KMS-11 (cell line): ENCODE data around the gene FOXS1.
"Not testable (repeated sequence)": the region's sequence is repeated elsewhere in the genome, so short reads cannot be mapped to it uniquely, and the experiment has no call there.

Experiments
- H2AFZ ChIP-seq: fragments of 200-600 bp; sonication (generic); 2 replicates; pipeline ENCODE4 v1.6.1; 2016; ENCODE audit warnings: antibody characterized with exemption, mixed run types, low read depth
- H3K27ac ChIP-seq: fragments of 200-600 bp; sonication (generic); 2 replicates; pipeline ENCODE4 v1.6.1; 2016; ENCODE audit warnings: mild to moderate bottlenecking, mixed run types
- H3K27me3 ChIP-seq: fragments of 200-600 bp; sonication (generic); 2 replicates; pipeline ENCODE4 v1.6.1; 2017; ENCODE audit warnings: mild to moderate bottlenecking, low read depth, mixed run types, moderate library complexity; ENCODE audit not compliant: insufficient read depth
- H3K36me3 ChIP-seq: fragments of 200-600 bp; sonication (generic); 2 replicates; pipeline ENCODE4 v1.6.1; 2017; ENCODE audit warnings: mild to moderate bottlenecking, mixed run types; ENCODE audit not compliant: insufficient read depth
- H3K4me1 ChIP-seq: fragments of 200-600 bp; sonication (generic); 2 replicates; pipeline ENCODE4 v1.6.1; 2016; ENCODE audit warnings: mild to moderate bottlenecking, low read depth, mixed run types; ENCODE audit not compliant: poor library complexity, severe bottlenecking
- H3K4me2 ChIP-seq: fragments of 200-600 bp; sonication (generic); 2 replicates; pipeline ENCODE4 v1.7.0; 2016; ENCODE audit warnings: mild to moderate bottlenecking, mixed run types
- H3K4me3 ChIP-seq: fragments of 200-600 bp; sonication (generic); IDR thresholded peaks from 2 replicates; pipeline ENCODE4 v1.6.1; 2017; ENCODE audit warnings: low read depth, low read length, mixed read lengths; ENCODE audit not compliant: insufficient read depth
- H3K79me2 ChIP-seq: fragments of 200-600 bp; sonication (generic); 2 replicates; pipeline ENCODE4 v1.6.1; 2016; ENCODE audit warnings: low read depth, mixed run types; ENCODE audit not compliant: insufficient read depth
- H3K9ac ChIP-seq: fragments of 200-600 bp; sonication (generic); 2 replicates; pipeline ENCODE4 v1.6.1; 2016; ENCODE audit warnings: mild to moderate bottlenecking, mixed run types
- H4K20me1 ChIP-seq: fragments of 200-600 bp; sonication (generic); 2 replicates; pipeline ENCODE4 v1.6.1; 2016; ENCODE audit warnings: mild to moderate bottlenecking, mixed run types; ENCODE audit not compliant: insufficient read depth
- CTCF ChIP-seq: fragments of 200-600 bp; sonication (generic); conservative IDR thresholded peaks from 2 replicates; pipeline ENCODE4 v1.6.1; 2017; ENCODE audit warnings: low read depth, mild to moderate bottlenecking, antibody characterized with exemption, low read length, moderate library complexity, mixed read lengths

Gene FOXS1

GRCh38 chr20:31829731-31830130 is 15.7 kb downstream of the FOXS1 start:
- Histone ChIP-seq H3K36me3 (no peaks in the 10 kb centered on the region), H2AFZ (no peak overlapping the region), H3K27me3 (no peaks in the 10 kb centered on the region), H3K9ac (no peak overlapping the region), H3K4me1 (peaks cover 15% of the 10 kb centered on the region), H4K20me1 (no peaks in the 10 kb centered on the region), H3K79me2 (no peaks in the 10 kb centered on the region), H3K4me2 (no peak overlapping the region), H3K4me3 (no peak overlapping the region), H3K27ac (no peak overlapping the region)
- TF ChIP-seq CTCF = no peak

GRCh38 chr20:31828016-31828415 is 17.4 kb downstream of the FOXS1 start:
- H3K9ac ChIP-seq, H3K79me2 ChIP-seq, H3K4me2 ChIP-seq, H4K20me1 ChIP-seq, H3K4me3 ChIP-seq, H3K36me3 ChIP-seq, H2AFZ ChIP-seq, H3K27me3 ChIP-seq, H3K27ac ChIP-seq: not testable (repeated sequence)
- peaks cover 14% of the 10 kb centered on the region for H3K4me1 ChIP-seq

GRCh38 chr20:31827059-31827458 is 18.3 kb downstream of the FOXS1 start:
- TF ChIP-seq CTCF = no peak
- no peaks in the 10 kb centered on the region for H4K20me1 ChIP-seq
- H2AFZ ChIP-seq = no peak overlapping the region
- no peak overlapping the region for H3K4me2 ChIP-seq
- H3K36me3 ChIP-seq = no peaks in the 10 kb centered on the region
- H3K4me3 ChIP-seq = no peak overlapping the region
- H3K9ac ChIP-seq = no peak overlapping the region
- no peak overlapping the region for H3K27ac ChIP-seq
- peaks cover 2% of the 10 kb centered on the region; the same call in 1 of the 2 replicates for H3K27me3 ChIP-seq
- no peaks in the 10 kb centered on the region for H3K79me2 ChIP-seq
- H3K4me1 ChIP-seq = peaks cover 20% of the 10 kb centered on the region

GRCh38 chr20:31826074-31826473 is 19.3 kb downstream of the FOXS1 start:
- TF ChIP-seq CTCF = no peak
- Histone ChIP-seq H3K4me1 (peaks cover 20% of the 10 kb centered on the region), H3K9ac (no peak overlapping the region), H3K27ac (no peak overlapping the region), H3K27me3 (peaks cover 5% of the 10 kb centered on the region; the same call in 1 of the 2 replicates), H3K4me2 (no peak overlapping the region), H3K4me3 (no peak overlapping the region), H3K79me2 (no peaks in the 10 kb centered on the region), H4K20me1 (no peaks in the 10 kb centered on the region), H2AFZ (no peak overlapping the region), H3K36me3 (no peaks in the 10 kb centered on the region)

- Histone ChIP-seq H3K4me2 (no peak overlapping the region), H3K4me3 (no peak overlapping the region), H3K4me1 (peaks cover 20% of the 10 kb centered on the region), H3K36me3 (no peaks in the 10 kb centered on the region), H3K27me3 (peaks cover 5% of the 10 kb centered on the region; the same call in 1 of the 2 replicates), H3K79me2 (no peaks in the 10 kb centered on the region), H4K20me1 (no peaks in the 10 kb centered on the region), H2AFZ (no peak overlapping the region), H3K9ac (no peak overlapping the region), H3K27ac (no peak overlapping the region)
- no peak for TF ChIP-seq CTCF
Observed at GRCh38 chr20:31824554-31825313, 20.7 kb downstream of the FOXS1 start.
